HUES6 (cell line): Measurements from ENCODE around the gene PITPNC1.
"Not testable (repeated sequence)": the region's sequence is repeated elsewhere in the genome, so short reads cannot be mapped to it uniquely, and the experiment has no call there.

Source experiments
- H3K27ac ChIP-seq: 2 replicates; pipeline ENCODE4 v1.7.0; 2013; ENCODE audit warnings: low read depth, mild to moderate bottlenecking, low read length, inconsistent platforms
- H3K27me3 ChIP-seq: 2 replicates; pipeline ENCODE4 v1.6.1; 2013; ENCODE audit warnings: low read length; ENCODE audit not compliant: control insufficient read depth, insufficient read depth
- H3K36me3 ChIP-seq: 2 replicates; pipeline ENCODE4 v1.6.1; 2013; ENCODE audit warnings: low read length; ENCODE audit not compliant: control insufficient read depth, insufficient read depth
- H3K4me1 ChIP-seq: 2 replicates; pipeline ENCODE4 v1.6.1; 2013; ENCODE audit warnings: low read length; ENCODE audit not compliant: control insufficient read depth, insufficient read depth
- H3K4me3 ChIP-seq: 2 replicates; pipeline ENCODE4 v1.5.1; 2013; ENCODE audit warnings: low read depth, low read length
- H3K9ac ChIP-seq: one replicate; pipeline ENCODE4 v1.6.1; 2013; ENCODE audit warnings: mild to moderate bottlenecking, low read length
- H3K9me3 ChIP-seq: 2 replicates; pipeline ENCODE4 v1.6.1; 2013; ENCODE audit warnings: low read depth, low read length; ENCODE audit not compliant: control insufficient read depth, insufficient read depth

PITPNC1 gene

GRCh38 chr17:67573987-67574657 is 197.0 kb downstream of the PITPNC1 start:
- Histone ChIP-seq H3K9ac (no peak overlapping the region), H3K27ac (no peak overlapping the region), H3K27me3 (no peaks in the 10 kb centered on the region), H3K4me1 (peaks cover 15% of the 10 kb centered on the region), H3K36me3 (peaks cover 9% of the 10 kb centered on the region; the same call in 1 of the 2 replicates), H3K4me3 (no peak overlapping the region), H3K9me3 (no peaks in the 10 kb centered on the region)

- Histone ChIP-seq H3K4me3 (no peak overlapping the region), H3K27ac (no peak overlapping the region), H3K9me3 (no peaks in the 10 kb centered on the region), H3K4me1 (peaks cover 12% of the 10 kb centered on the region), H3K9ac (no peak overlapping the region), H3K27me3 (no peaks in the 10 kb centered on the region), H3K36me3 (peaks cover 9% of the 10 kb centered on the region; the same call in 1 of the 2 replicates)
These were observed 197.7 kb downstream of the PITPNC1 start for GRCh38 chr17:67574658-67575293.

- Histone ChIP-seq H3K36me3 (peaks cover 5% of the 10 kb centered on the region; the same call in 1 of the 2 replicates), H3K4me3 (no peak overlapping the region), H3K9me3 (no peaks in the 10 kb centered on the region), H3K27ac (no peak overlapping the region), H3K9ac (no peak overlapping the region), H3K4me1 (peaks cover 8% of the 10 kb centered on the region), H3K27me3 (no peaks in the 10 kb centered on the region)
These were observed 198.2 kb downstream of the PITPNC1 start for GRCh38 chr17:67575325-67575724.

GRCh38 chr17:67576471-67577115 is 199.5 kb downstream of the PITPNC1 start:
- no peaks in the 10 kb centered on the region for H3K36me3 ChIP-seq
- no peaks in the 10 kb centered on the region for H3K9me3 ChIP-seq
- H3K9ac ChIP-seq = no peak overlapping the region
- no peaks in the 10 kb centered on the region for H3K27me3 ChIP-seq
- H3K4me1 ChIP-seq = peaks cover 8% of the 10 kb centered on the region
- no peak overlapping the region for H3K27ac ChIP-seq
- no peak overlapping the region for H3K4me3 ChIP-seq

- Histone ChIP-seq H3K4me3 (no peak overlapping the region), H3K27me3 (no peaks in the 10 kb centered on the region), H3K9me3 (no peaks in the 10 kb centered on the region), H3K9ac (no peak overlapping the region), H3K27ac (0 out of 2 replicates have a peak overlapping the region, but pooled peaks have one; percentile 13), H3K36me3 (no peaks in the 10 kb centered on the region), H3K4me1 (peaks cover 8% of the 10 kb centered on the region)
These were observed 200.5 kb downstream of the PITPNC1 start for GRCh38 chr17:67577429-67578141.

- Histone ChIP-seq H3K27me3 (no peaks in the 10 kb centered on the region), H3K9me3 (no peaks in the 10 kb centered on the region), H3K27ac (no peak overlapping the region), H3K4me1 (peaks cover 8% of the 10 kb centered on the region), H3K36me3 (no peaks in the 10 kb centered on the region), H3K9ac (no peak overlapping the region), H3K4me3 (no peak overlapping the region)
These were observed 201.0 kb downstream of the PITPNC1 start for GRCh38 chr17:67578142-67578457.

- not testable (repeated sequence) for H3K36me3 ChIP-seq, H3K27ac ChIP-seq, H3K4me3 ChIP-seq, H3K4me1 ChIP-seq, H3K9me3 ChIP-seq, H3K27me3 ChIP-seq, H3K9ac ChIP-seq
These were observed 201.8 kb downstream of the PITPNC1 start for GRCh38 chr17:67578679-67579405.

GRCh38 chr17:67582673-67583081 is 205.6 kb downstream of the PITPNC1 start:
- peaks cover 6% of the 10 kb centered on the region; the same call in 1 of the 2 replicates for H3K9me3 ChIP-seq
- peaks cover 7% of the 10 kb centered on the region for H3K4me1 ChIP-seq
- H3K9ac ChIP-seq = no peak overlapping the region
- H3K27me3 ChIP-seq = no peaks in the 10 kb centered on the region
- no peak overlapping the region for H3K27ac ChIP-seq
- H3K36me3 ChIP-seq = no peaks in the 10 kb centered on the region
- H3K4me3 ChIP-seq = no peak overlapping the region

- Histone ChIP-seq H3K9me3 (peaks cover 6% of the 10 kb centered on the region; the same call in 1 of the 2 replicates), H3K36me3 (no peaks in the 10 kb centered on the region), H3K9ac (no peak overlapping the region), H3K27ac (no peak overlapping the region), H3K27me3 (no peaks in the 10 kb centered on the region), H3K4me3 (no peak overlapping the region), H3K4me1 (no peaks in the 10 kb centered on the region)
These were observed 208.1 kb downstream of the PITPNC1 start for GRCh38 chr17:67585077-67585602.

- Histone ChIP-seq H3K27ac (no peak overlapping the region), H3K4me1 (no peaks in the 10 kb centered on the region), H3K27me3 (no peaks in the 10 kb centered on the region), H3K9me3 (peaks cover 6% of the 10 kb centered on the region; the same call in 1 of the 2 replicates), H3K4me3 (no peak overlapping the region), H3K9ac (no peak overlapping the region), H3K36me3 (no peaks in the 10 kb centered on the region)
These were observed 211.2 kb downstream of the PITPNC1 start for GRCh38 chr17:67588326-67588725.
